HG02981 (cell line): ENCODE measurements around the gene EID3.
"Not testable (repeated sequence)": the region's sequence is repeated elsewhere in the genome, so short reads cannot be mapped to it uniquely, and the experiment has no call there.

Source experiments
- ATAC-seq: cut with Tn5 transposase; IDR thresholded peaks from one replicate; pipeline ENCODE4 v1.9.1; 2021; ENCODE audit warnings: mild to moderate bottlenecking, moderate library complexity; ENCODE audit not compliant: unreplicated experiment

EID3 gene

DNA sequence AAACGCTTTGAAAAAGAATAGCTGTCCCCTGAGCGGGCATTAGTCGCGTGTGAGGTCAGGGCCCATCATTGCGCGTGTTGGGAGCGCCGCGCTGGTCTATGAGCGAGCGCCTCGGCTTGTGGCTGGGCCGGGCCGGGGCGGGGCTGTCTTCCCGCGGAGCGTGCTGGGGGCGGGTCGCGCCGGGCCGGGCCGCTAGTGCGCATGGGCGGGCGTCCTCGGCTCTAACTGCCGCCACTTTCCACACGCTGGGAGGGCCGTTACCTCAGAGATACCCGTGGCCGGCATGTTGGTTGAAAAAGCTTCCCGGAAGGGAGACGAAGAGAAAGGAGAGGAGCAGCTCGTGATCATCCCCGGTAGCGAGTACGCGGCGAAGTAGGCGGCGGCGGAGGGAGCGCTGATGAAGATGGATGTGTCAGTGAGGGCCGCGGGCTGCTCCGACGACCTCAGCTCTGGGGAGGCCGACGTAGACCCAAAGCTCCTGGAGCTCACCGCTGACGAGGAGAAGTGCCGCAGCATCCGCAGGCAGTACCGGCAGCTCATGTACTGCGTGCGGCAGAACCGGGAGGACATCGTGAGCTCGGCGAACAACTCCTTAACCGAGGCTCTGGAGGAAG lies at the start of gene EID3:
Gene EID3 (plus strand): TSS at position 202 of the 614 bp plus-strand sequence. CDS start 196 bp downstream, at position 398.
- peak; percentile 96 for ATAC-seq

DNA sequence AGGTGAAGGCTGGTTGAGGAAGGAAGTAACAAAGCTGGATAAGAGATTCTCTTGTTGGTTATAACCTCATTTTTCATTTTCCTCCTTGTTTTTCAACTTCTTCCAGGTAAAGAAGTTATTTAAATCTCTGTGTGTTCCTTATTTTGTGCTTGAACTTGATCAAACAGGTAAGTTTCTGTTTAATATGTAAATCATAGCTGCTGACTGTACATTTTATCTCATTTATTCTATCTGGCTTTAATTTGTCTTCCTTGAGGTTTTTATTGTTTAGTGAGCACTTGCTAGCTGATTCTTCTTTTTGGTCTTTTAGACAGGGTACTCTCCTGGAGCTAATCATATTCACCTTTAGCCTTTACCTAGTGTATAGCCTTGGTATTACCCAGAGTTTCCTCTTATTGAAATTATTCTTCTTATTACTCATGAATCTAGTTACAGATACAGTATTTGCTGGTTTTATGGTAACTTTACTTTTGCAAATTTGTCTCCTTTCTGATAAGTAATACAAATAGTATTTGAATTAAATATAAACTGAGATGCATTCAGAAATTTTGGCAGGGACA lies 45.5 kb upstream of the EID3 start:
- no peak for ATAC-seq

DNA sequence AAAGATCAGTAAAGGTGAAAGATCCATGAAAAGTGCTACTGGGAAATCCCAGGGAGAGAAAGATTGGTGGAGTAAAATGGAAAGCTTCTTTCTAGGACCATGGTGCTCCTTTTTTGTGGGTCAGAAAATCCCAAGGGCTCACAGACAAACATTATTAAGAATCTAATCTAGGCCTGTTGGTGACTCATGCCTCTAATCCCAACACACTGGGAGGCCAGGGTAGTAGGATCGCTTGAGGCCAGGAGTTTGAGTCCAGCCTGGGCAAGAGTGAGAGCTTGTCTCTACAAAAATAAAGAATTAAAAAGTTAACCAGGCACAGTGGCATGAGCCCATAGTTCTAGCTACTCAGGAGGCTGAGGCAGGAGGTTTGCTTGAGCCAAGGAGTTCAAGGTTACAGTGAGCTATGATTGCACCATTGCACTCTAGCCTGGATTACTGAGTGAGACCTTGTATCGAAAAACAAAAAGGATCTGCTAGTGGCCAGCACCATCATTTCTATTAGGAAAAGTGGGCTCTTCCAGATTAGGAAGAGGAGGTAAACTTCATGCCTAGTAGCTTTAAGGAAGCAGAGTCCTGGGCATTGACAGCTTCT lies 45.0 kb upstream of the EID3 start:
- no peak for ATAC-seq

DNA sequence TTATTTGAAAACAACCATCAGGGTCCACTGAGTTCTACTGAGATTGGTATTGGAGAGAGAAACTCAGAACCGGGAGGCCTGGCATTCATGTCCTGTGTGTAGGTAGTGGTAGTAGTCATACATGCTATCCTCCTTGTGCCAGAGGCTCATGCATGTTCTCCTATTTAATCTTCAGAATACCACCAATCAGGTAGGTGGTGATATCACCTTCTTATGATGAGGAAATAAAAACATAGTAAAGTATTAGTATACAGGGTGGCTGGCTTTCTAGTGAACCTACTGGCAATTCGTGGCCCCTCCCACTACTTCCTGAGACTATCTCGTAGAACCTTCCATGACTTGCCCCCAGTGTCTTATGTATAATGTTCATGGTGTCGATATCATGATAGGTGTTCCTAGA lies 40.5 kb upstream of the EID3 start:
- ATAC-seq, result no peak

DNA sequence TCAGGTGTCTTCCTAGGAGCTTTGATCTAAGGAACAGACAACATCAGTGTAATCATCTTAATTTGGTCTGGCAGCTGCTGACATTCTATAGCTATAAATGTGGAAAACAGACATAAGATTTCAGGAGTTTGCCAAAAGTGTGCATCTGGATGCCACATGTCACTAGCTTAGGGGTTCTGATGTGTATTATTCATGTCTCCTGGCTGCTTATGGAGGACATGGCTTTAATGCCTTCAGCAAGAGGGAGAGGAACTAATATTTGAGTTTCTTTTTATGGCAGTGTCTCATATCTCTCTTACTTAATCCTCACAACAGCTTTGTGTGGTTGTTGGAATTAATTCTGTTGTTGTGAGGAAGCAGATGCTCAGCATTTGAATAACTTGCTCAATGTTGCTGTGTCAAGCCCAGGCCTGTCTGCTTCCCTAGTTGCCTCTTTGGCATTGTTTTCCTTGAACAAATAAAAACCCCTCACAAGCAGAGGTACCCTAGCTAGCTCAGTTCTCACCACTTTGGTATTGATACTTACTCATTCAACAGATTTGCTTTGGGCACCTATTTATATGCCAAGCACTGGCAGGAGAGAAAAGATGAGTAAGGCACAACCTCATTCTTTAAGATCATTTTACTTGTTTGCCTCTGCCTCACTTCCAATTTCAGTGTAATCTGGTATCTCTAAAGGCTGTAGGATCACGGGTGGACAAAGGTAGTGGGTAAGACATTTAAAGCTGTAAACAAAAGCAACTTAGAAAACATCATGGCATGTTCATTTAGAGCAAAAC lies 39.8 kb upstream of the EID3 start:
- ATAC-seq, result no peak

DNA sequence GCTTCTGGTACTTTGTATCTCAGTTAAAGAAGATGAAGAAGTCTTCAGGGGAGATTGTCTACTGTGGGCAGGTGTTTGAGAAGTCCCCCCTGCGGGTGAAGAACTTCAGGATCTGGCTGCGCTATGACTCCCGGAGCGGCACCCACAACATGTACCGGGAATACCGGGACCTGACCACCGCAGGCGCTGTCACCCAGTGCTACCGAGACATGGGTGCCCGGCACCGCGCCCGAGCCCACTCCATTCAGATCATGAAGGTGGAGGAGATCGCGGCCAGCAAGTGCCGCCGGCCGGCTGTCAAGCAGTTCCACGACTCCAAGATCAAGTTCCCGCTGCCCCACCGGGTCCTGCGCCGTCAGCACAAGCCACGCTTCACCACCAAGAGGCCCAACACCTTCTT lies 38.1 kb upstream of the EID3 start:
- not testable (repeated sequence) for ATAC-seq

DNA sequence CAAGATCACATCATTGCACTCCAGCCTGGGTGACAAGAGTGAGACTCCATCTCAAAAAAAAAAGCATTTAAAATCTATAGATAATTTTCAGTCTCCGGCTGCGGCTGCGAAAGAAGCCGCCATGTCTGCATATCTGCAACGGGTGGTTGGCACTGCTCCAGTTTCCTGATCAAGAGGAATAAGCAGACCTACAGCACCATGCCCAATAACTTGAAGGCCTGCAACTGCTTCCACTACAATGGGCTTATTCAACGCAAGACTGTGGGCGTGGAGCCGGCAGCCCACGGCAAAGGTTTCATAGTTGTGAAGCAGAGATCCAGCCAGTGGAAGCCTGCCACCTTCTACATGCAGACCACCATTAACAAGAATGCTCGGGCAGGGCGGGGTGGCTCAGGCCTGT lies 30.6 kb upstream of the EID3 start:
- ATAC-seq, result no peak

DNA sequence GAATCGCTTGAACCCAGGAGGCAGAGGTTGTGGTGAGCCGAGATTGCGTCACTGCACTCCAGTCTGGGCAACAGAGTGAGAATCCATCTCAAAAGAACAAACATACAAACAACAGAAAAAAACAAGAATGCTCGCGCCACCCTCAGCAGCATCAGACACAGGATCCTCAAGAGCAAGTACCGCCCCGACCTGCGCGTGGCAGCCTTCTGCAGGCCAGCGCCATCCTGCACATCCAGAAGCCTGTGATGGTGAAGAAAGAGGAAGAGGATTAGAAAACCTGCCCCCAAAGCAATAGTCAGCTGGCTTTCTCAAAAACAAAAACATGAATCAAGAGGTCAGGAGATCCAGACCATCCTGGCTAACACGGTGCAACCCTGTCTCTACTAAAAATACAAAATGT lies 30.0 kb upstream of the EID3 start:
- no peak for ATAC-seq

DNA sequence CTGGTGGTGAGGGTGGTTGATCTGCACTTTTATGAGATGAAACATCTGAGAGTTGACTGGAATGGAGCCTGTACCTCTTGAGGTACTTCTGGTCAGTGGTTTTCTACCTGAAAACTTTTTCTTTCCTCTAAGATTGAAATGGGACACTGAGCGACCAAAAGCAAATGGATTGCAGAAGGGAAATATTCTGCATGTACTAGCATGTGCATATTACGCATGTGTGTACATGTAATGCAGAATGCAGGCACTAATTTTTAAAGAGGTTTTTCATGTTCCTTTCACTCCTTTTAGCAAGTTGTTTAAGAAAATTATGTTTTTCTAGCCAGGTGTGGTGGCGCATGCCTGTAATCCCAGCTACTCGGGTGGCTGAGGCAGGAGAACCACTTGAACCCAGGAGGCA lies 28.7 kb upstream of the EID3 start:
- ATAC-seq, result no peak

DNA sequence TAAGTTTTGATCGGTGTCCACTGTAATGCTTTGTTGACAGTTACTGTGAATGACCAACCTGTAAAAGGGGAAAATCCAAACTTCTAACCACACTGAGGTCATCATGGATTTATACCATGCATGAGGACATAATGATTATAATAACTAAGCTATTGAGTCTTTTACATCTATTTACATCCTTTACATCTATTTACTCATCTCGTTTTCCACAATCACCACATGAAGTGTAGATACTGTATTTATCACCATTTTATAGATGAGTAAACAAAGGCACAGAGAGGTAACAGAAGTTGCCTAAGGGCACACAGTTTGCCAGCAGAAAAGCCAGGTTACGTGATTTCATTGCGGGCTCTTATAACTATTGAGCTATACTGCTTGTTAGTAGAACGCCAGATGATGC lies 27.9 kb upstream of the EID3 start:
- ATAC-seq, result no peak

DNA sequence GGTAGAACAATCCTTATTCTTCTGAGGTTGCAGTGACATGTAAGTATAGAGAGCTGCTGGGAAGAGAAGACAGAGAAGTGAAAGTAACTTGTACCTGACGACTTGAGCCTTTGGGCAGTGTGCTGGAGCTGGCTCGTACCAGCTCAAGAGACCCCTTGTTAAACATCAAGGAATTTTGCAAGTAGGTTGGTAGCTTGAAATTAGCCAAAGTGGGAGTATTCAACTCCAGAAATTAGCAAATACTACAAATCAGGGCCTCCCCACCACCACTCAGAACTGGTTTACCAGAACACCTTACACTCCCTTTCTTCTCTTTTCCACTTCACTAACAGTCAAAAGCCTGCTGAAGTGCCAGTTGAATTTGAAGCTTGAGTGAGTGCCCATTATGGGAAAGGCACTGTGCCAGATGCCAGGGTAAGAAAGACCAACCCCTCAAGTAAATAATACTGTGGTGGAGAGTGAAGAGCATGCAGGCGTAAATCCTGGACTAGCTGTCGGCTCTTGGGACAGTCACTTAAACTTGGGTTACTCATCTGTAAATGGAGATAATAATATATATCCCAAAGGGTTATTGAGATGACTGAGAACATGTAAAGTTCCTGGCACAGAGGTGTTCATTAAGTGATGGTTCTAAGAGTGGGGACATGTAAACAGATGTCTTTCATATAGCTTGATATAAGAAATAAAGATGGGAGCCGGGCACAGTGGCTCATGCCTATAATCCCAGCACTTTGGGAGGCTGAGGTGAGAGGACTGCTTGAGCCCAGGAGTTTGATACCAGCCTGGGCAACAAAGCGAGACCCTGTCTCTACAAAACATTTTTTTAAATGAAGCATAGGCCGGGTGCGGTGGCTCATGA lies 27.0 kb upstream of the EID3 start:
- no peak for ATAC-seq

DNA sequence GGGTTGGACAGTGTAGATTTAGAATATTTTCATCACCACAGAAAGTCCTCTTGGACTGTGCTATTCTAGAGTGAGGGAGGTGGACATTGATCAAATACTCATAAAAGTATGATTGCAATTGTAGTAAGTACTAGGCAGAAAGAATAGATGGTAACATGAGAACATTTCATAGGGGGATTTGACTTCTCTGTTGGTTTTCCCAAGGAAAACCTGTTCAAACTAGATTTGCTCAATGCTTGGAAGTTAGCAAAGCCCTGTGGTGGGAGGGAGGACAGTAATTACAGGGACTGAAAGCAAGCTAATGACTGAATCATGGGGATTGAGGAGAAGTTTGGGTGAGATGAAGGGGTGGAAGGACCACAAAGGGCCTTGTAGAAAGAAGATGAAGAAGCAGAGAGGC lies 24.4 kb upstream of the EID3 start:
- ATAC-seq, result no peak

DNA sequence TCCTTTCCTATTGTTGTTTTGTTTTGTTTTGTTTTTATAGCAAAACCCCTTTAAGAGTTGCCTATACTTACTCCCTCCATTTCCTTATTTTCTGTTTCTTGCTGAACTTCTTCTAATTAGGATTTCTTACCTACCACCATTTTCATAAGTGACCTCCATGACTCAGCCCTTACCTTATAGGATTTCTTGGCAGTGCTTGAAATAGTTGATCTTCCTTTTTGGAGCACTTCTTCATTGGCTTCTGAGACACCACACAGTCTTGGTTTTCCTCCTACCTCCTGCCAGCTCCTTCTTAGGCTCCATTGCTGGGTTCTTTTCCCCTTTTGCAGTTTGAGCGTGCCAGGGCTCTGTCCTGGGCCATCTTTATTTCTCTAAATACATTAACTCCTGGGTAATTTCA lies 23.4 kb upstream of the EID3 start:
- no peak for ATAC-seq

DNA sequence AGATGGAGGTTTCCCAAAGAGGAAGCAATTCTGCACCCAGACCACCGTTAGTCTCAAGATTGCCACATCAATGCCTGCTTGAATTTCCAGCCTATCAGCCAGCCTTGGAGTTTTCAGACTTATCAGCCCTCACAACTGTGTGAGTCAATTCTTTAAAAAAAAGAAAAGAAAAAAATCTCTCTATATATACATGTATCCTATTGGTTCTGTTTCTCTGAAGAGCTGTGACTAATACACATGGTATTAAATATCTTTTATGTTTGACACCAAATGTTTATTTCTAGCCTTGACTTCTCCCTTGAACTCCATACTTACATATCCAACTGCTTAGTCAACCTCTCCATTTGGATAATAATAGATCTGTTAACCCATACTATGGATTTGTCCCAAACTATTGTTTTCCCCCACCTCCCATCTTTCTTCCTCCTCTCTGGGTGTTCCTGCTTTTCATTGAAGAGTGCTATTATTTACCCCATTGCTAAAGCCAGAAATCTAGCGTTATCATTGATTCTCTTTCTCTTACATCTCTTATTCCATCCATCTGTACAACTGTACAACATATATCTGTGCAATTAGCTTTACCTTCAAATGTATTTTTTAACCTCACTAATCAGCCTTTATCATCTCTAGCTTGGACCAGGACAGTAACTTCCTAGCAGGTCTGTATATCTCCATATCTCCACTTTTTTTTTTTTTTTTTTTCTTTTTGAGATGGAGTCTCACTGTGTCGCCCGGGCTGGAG lies 22.7 kb upstream of the EID3 start:
- no peak for ATAC-seq

DNA sequence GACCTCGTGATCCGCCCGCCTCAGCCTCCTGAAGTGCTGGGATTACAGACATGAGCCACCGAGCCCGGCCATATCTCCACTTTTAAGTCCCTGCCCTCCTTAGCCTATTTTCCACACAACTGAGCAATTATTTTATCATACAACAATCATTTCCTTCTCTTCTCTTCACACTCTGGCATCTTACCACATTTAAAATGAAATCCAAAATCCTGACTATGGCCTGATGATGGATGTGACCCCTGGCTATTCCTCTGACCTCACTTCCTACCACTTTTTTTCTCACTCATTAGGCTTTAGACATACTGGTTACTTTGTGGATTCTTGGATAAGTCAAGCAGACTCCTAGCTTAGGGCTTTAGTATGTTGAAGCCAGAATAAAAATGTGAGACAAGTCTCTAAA lies 21.9 kb upstream of the EID3 start:
- no peak for ATAC-seq

DNA sequence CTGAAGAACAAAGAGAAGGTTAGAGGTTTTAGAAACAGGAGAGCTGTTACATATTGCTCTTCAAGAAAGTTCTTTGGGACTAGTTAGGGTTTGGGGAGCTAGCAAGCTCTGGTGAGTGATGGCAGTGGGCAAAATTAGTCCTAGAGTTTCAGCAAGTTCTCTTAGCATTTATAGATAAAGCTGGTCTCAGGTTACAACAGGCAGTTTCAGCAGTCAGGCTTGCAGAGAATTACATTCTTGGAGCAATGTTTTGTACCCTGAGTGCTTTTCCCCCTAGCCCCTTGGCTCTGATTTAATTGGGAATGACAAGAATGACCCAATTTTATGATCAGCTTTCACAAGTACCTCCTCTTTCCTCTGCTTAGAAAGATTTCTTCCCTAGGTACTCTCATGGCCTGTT lies 21.4 kb upstream of the EID3 start:
- ATAC-seq, result no peak

DNA sequence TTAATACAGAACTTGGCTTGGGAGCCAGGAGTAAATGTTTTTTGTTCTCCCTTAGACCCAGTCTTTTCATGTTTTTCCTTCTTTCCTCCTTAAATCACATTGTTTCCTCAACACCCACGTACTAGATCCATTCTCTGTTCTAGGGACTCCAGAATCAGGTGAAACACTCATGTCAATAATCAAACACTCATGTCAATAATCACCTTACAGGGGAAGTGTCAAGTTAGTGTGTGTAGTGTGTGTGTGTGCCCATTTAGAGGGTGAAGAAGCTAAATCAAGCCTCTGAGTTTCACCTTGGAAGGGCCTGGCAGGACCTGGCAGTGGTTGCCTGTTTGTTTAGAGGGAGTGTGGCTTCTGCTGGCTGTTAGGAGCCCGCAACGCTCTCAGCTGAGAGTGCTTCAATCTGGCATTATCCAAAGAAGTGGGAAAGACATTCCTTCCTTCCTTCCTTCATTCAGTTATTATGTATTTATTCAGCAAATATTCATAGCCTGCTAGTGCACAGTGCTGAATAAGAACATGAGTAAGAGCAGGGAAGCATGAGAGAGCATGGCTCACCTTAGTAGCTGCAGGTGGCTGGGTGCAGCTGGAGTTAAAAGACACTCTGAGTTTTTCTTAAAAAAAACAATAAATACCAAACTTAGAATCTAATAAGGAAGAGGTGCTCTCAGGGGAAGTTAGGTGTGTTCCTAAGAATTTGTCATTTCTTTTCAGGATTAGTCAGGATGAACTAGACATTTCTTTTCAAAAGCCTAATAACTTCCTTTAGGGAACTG lies 17.6 kb upstream of the EID3 start:
- no peak for ATAC-seq

DNA sequence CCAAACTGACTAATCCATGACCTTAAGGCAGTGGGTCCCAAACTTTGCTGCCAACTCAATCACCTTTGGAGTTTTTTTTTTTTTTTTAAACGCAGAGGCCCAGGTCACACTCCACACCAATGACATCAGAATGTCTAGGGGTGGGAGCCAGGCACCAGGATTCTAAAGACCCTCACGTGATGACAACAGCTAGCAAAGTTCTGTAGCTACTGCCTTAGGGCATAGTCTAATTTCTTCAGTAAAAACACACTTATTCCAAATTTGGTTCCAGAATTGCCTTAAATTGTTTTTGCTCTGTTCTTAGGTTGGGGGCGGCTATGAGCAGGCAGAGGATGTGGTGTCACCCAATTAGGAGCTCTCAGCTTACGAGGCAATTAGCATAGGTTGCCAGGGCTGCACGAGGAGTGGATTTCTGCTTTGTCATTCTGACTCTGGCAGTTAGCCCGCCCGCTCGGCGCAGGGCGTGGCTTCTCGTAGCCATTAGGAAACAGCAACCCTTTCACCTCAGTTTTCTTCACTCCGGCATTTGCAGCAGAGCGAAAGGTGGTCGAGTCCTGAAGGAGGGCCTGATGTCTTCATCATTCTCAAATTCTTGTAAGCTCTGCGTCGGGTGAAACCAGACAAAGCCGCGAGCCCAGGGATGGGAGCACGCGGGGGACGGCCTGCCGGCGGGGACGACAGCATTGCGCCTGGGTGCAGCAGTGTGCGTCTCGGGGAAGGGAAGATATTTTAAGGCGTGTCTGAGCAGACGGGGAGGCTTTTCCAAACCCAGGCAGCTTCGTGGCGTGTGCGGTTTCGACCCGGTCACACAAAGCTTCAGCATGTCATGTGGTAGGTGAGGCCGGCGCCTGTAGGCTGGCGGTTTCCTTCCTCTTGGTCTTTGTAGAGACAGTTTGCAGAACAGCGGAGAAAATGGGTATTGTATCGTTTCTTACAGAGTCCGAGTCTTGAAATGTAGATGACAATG lies 16.7 kb upstream of the EID3 start:
- ATAC-seq, result peak; percentile 89
